Smooth muscle cell (in vitro differentiated cells): Measurements from ENCODE around the gene LCN9. TPM values are rescaled to one million over a fixed set of nuclear protein-coding genes. Genes with fewer than 3 reads are reported as not detected.

Experiments used
- DNase-seq: peaks from one replicate; lab custom pipeline; 2025; ENCODE audit not compliant: unreplicated experiment; lab: John Stamatoyannopoulos, UW
- H2AFZ ChIP-seq: fragments of 200-600 bp; sonication (generic); 2 replicates; pipeline ENCODE4 v1.6.0; 2016; ENCODE audit warnings: antibody characterized with exemption, low read depth, mild to moderate bottlenecking
- H3F3A ChIP-seq: fragments of 200-600 bp; sonication (generic); 2 replicates; pipeline ENCODE4 v1.6.0; 2017; ENCODE audit warnings: antibody characterized with exemption, low read depth
- H3K27ac ChIP-seq: fragments of 200-600 bp; sonication (generic); 2 replicates; pipeline ENCODE4 v1.5.1; 2016; ENCODE audit warnings: low read depth, mild to moderate bottlenecking
- H3K27me3 ChIP-seq: fragments of 200-600 bp; sonication (generic); 2 replicates; pipeline ENCODE4 v1.6.1; 2016; ENCODE audit warnings: low read depth, mild to moderate bottlenecking
- H3K36me3 ChIP-seq: fragments of 200-600 bp; sonication (generic); 2 replicates; pipeline ENCODE4 v1.5.1; 2016; ENCODE audit warnings: low read depth
- H3K4me1 ChIP-seq: fragments of 200-600 bp; sonication (generic); 2 replicates; pipeline ENCODE4 v1.5.1; 2016; ENCODE audit warnings: low read depth
- H3K4me2 ChIP-seq: fragments of 200-600 bp; sonication (generic); 2 replicates; pipeline ENCODE4 v1.6.0; 2016; ENCODE audit warnings: mild to moderate bottlenecking
- H3K4me3 ChIP-seq: fragments of 200-600 bp; sonication (generic); 2 replicates; pipeline ENCODE4 v1.5.1; 2016; ENCODE audit warnings: mild to moderate bottlenecking
- H3K79me2 ChIP-seq: fragments of 200-600 bp; sonication (generic); 2 replicates; pipeline ENCODE4 v1.6.0; 2016; ENCODE audit warnings: low read depth, mild to moderate bottlenecking
- H3K9ac ChIP-seq: fragments of 200-600 bp; sonication (generic); 2 replicates; pipeline ENCODE4 v1.6.0; 2016; ENCODE audit warnings: low read depth
- H3K9me3 ChIP-seq: fragments of 200-600 bp; sonication (generic); replicated peaks from 2 replicates; pipeline ENCODE4 v1.5.1; 2016; ENCODE audit warnings: low read depth
- H4K20me1 ChIP-seq: fragments of 200-600 bp; sonication (generic); 2 replicates; pipeline ENCODE4 v1.6.0; 2016; ENCODE audit warnings: low read depth
- WGBS: methylation state at CpG from one replicate; pipeline ENCODE4 v1.1.7; 2016; ENCODE audit warnings: low lambda C conversion rate; 5-methylcytosine and 5-hydroxymethylcytosine counted together
- polyA plus RNA-seq: library from polyadenylated mRNA; unstranded; fragments of >200 nt; fragmentation: Nextera tagmentation; extraction: Ambion mirVana; gene quantifications from 2 replicates; pipeline ENCODE4 v1.2.1, GENCODE V29; 2016
- total RNA-seq: library from RNA; depleted of rRNA; stranded (reverse); fragments of >200 nt; gene quantifications from 2 replicates; pipeline ENCODE4 v1.2.3, GENCODE V29; 2014
- TF ChIP-seq, protein P1 (sequence below): fragments of 200-600 bp; sonication (generic); IDR thresholded peaks from 2 replicates; pipeline ENCODE4 v1.5.1; 2017; ENCODE audit warnings: borderline replicate concordance, mild to moderate bottlenecking, antibody characterized with exemption; ENCODE audit not compliant: insufficient read depth, poor library complexity, severe bottlenecking

Gene LCN9
- total and polyA plus RNA-seq, 2 experiments from 2014 or later, result 20.8 to 22.0 TPM

DNA sequence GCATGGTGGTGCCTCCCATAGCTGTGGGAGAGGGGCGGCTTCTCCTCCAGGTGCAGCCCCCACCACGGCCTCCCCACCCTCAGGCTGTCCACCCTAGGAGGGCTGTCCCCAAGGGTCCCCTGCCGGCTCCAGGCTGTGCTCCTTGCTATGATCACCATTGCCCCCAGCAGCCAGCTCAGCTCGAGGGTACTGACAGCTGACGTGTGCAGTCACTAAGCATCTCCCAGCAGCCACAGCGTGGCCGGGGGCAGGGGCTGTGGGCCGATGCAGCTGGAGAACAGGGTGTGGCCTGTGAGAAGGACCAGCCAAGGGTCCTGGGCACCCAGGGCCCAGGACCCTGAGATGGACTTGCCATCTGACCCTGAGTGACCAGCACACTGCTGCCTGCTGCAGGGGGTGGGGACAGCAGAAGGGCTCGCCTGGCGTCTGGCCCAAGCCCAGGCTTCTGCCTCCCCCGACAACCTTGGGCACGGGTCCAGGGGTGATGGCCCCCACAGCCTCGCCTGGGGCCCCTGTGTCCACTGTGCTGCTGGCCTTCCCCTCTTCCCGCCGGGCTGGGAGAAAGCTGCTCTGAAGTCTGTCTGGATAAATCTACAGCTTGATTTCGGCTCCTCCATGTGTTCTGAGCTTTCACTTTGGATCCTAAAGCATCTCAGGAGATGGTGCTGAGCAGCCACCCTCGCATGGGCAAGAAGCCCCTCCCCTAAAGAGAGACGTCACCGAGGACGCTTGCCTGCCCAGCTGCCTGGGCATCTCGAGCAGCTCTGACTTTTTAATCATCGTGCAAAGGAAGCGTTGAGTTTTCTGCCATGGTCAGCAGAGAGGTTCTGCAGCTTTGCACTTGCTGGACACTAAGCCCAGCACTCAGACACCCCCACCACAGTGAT is 44.4 kb downstream of the LCN9 start:
- H4K20me1 ChIP-seq, result no peaks in the 10 kb centered on the region

DNA sequence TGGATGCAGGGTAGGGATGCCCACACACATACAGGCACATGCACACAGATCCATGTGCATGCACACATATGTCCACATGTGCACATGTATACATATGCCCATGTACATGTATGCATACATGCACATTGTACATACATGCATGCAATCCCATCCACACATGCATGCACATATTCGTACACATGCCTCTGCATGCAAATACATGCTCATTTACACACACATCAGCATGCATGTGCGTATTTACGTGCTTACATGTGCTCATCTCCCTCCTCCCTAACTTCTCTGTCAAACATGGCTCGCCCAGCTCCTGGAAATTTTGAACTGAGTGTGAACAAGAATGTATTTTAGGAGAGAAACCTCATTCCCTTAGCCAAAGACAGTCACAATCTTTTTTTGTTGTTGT is 45.1 kb downstream of the LCN9 start:
- Histone ChIP-seq H3K27me3 (peaks cover 22% of the 10 kb centered on the region), H3K9me3 (no peaks in the 10 kb centered on the region), H3K4me2 (no peak overlapping the region), H4K20me1 (no peaks in the 10 kb centered on the region), H3F3A (no peaks in the 10 kb centered on the region), H3K79me2 (no peaks in the 10 kb centered on the region), H3K36me3 (no peaks in the 10 kb centered on the region), H3K4me1 (no peaks in the 10 kb centered on the region), H3K27ac (no peak overlapping the region), H3K9ac (no peak overlapping the region), H3K4me3 (no peak overlapping the region), H2AFZ (no peak overlapping the region)
- no peak for DNase-seq
- 89% methylated on average over 4 of the region's 4 CpGs for WGBS
- TF ChIP-seq, protein P1, sequence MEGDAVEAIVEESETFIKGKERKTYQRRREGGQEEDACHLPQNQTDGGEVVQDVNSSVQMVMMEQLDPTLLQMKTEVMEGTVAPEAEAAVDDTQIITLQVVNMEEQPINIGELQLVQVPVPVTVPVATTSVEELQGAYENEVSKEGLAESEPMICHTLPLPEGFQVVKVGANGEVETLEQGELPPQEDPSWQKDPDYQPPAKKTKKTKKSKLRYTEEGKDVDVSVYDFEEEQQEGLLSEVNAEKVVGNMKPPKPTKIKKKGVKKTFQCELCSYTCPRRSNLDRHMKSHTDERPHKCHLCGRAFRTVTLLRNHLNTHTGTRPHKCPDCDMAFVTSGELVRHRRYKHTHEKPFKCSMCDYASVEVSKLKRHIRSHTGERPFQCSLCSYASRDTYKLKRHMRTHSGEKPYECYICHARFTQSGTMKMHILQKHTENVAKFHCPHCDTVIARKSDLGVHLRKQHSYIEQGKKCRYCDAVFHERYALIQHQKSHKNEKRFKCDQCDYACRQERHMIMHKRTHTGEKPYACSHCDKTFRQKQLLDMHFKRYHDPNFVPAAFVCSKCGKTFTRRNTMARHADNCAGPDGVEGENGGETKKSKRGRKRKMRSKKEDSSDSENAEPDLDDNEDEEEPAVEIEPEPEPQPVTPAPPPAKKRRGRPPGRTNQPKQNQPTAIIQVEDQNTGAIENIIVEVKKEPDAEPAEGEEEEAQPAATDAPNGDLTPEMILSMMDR, result no peak

More for the DNA sequence above, 44.4 kb downstream of the LCN9 start:
- Histone ChIP-seq H3F3A (no peaks in the 10 kb centered on the region), H3K79me2 (no peaks in the 10 kb centered on the region), H3K4me2 (no peak overlapping the region), H3K9ac (no peak overlapping the region), H3K4me1 (no peaks in the 10 kb centered on the region), H3K36me3 (no peaks in the 10 kb centered on the region), H3K4me3 (no peak overlapping the region), H2AFZ (no peak overlapping the region), H3K9me3 (no peaks in the 10 kb centered on the region), H3K27me3 (peaks cover 15% of the 10 kb centered on the region), H3K27ac (no peak overlapping the region)
- no peak for DNase-seq
- TF ChIP-seq, protein P1, result no peak
- WGBS, result 71% methylated on average over 22 of the region's 23 CpGs

DNA sequence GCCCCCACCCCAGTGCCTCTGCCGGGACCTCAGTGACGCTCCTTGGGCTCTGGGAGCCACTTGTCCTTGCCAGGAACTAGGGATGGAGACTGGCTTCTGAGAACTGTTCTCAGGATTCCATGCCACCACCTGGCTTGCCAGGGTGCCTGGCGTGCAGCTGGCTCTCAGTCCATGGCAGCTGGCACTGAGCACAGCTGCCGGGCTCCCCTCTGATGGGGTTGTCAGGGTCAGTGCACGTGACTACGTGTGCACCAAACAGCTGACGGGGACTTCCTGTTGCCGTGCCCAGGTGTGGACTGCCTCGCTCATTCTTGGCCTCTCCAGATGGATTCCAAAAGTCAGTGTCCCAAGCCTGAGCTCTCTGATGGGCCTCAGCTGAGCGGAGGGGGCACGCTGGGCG is 48.3 kb downstream of the LCN9 start:
- Histone ChIP-seq H4K20me1 (no peaks in the 10 kb centered on the region), H3K79me2 (no peaks in the 10 kb centered on the region), H3K4me2 (no peak overlapping the region), H3K27me3 (peaks cover 48% of the 10 kb centered on the region), H3K9me3 (no peaks in the 10 kb centered on the region), H3K27ac (no peak overlapping the region), H2AFZ (no peak overlapping the region), H3K9ac (no peak overlapping the region), H3K4me1 (no peaks in the 10 kb centered on the region), H3K36me3 (no peaks in the 10 kb centered on the region), H3K4me3 (no peak overlapping the region), H3F3A (no peaks in the 10 kb centered on the region)
- DNase-seq, result no peak
- TF ChIP-seq, protein P1, result no peak
- 90% methylated on average over 12 of the region's 12 CpGs for WGBS
